Suprapubic skin (tissue), 3 donors: Measurements from ENCODE around the gene NRSN1.

Source experiments
- POLR2AphosphoS5 ChIP-seq, 3 donors: sonication (generic); formaldehyde crosslinking; IDR thresholded peaks; one replicate each; pipeline ENCODE4 v1.6.1; 2017; ENCODE audit warnings: antibody characterized with exemption in 3 of 3
- TF ChIP-seq, protein P1 (sequence below), 2 donors: fragments of 200-600 bp in 1 of 2; fragments of 450-650 bp in 1 of 2; sonication (generic) in 1 of 2; IDR thresholded peaks; one replicate each; pipeline ENCODE4 v1.5.1; 2016 to 2019; ENCODE audit warnings: antibody characterized with exemption in 2 of 2, mild to moderate bottlenecking in 1 of 2, moderate library complexity in 1 of 2

DNA sequence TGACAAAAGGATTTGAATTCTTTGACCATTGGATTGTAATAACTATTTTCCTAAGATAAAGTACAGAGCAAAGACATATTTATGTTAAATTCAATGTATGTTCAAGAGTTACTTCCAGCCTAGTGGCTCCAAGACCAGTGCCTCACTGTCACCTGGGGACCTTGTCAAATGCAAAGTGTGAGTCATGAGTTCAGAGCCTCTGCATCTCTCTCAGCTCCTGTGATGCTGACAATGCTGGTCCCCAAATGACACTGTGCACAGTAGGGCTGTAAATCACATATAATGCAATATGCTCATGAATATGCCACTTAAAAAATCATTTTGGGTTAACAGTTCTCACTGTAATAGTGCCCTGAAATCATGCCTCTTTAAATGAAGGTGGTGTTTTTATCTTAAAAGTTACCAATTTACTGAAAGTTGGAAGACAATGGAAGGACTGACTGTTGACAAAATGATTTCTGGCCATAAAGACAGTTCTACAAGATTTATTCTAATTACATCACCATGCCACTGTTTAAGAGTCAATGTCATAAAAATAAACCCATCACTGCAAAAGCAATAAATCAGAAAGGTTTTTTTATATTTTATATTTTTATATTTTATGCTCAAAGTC is 62.1 kb downstream of the NRSN1 start:
- TF ChIP-seq, protein P1, sequence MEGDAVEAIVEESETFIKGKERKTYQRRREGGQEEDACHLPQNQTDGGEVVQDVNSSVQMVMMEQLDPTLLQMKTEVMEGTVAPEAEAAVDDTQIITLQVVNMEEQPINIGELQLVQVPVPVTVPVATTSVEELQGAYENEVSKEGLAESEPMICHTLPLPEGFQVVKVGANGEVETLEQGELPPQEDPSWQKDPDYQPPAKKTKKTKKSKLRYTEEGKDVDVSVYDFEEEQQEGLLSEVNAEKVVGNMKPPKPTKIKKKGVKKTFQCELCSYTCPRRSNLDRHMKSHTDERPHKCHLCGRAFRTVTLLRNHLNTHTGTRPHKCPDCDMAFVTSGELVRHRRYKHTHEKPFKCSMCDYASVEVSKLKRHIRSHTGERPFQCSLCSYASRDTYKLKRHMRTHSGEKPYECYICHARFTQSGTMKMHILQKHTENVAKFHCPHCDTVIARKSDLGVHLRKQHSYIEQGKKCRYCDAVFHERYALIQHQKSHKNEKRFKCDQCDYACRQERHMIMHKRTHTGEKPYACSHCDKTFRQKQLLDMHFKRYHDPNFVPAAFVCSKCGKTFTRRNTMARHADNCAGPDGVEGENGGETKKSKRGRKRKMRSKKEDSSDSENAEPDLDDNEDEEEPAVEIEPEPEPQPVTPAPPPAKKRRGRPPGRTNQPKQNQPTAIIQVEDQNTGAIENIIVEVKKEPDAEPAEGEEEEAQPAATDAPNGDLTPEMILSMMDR (IDR thresholded peaks at IDR 0.05), result no peak
- no peak for TF ChIP-seq POLR2AphosphoS5 (IDR thresholded peaks at IDR 0.05)
